NCI-H774 (cell line): ENCODE results near the gene TBR1.

Source experiments
- DNase-seq: peaks from one replicate; lab custom pipeline; 2025; lab: John Stamatoyannopoulos, UW

TBR1 gene

GRCh38 chr2:161427664-161428587 is 11.8 kb downstream of the TBR1 start:
- no peak for DNase-seq

GRCh38 chr2:161430386-161430785 is 14.3 kb downstream of the TBR1 start:
- DNase-seq = no peak

- no peak for DNase-seq
These were observed 16.0 kb downstream of the TBR1 start for GRCh38 chr2:161432107-161432506.

GRCh38 chr2:161434118-161434517 is 18.0 kb downstream of the TBR1 start:
- DNase-seq = no peak

- no peak for DNase-seq
These were observed 20.3 kb downstream of the TBR1 start for GRCh38 chr2:161436411-161436810.

- no peak for DNase-seq
These were observed 22.5 kb downstream of the TBR1 start for GRCh38 chr2:161438598-161438997.

GRCh38 chr2:161445097-161445496 is 29.0 kb downstream of the TBR1 start:
- DNase-seq = no peak

GRCh38 chr2:161448431-161448830 is 32.3 kb downstream of the TBR1 start:
- DNase-seq = no peak

- DNase-seq = no peak
These were observed 55.5 kb downstream of the TBR1 start for GRCh38 chr2:161471631-161472030.

- no peak for DNase-seq
These were observed 58.8 kb downstream of the TBR1 start for GRCh38 chr2:161474920-161475319.
